CD4-positive, alpha-beta T cell (primary cell): ENCODE measurements around the gene SNCG. TPM values are rescaled to one million over a fixed set of nuclear protein-coding genes. Genes with fewer than 3 reads are reported as not detected.

ENCODE experiments used
- ATAC-seq: fragments of 200-7000 bp; cut with Tn5 transposase; one replicate; pipeline ENCODE4 v1.10.0; 2022; ENCODE audit warnings: mild to moderate bottlenecking; ENCODE audit not compliant: poor library complexity
- CTCF ChIA-PET: fragments of 350-600 bp; sonication (Branson Sonifier 250); formaldehyde crosslinking; loops from one replicate; lab custom pipeline; 2021; ENCODE audit warnings: antibody characterized with exemption, inconsistent platforms; lab: Charles Lee
- POLR2A ChIA-PET: fragments of 350-600 bp; sonication (Branson Sonifier 250); formaldehyde crosslinking; loops from one replicate; lab custom pipeline; 2021; ENCODE audit warnings: antibody characterized with exemption, inconsistent platforms; lab: Charles Lee
- DNase-seq, 14 experiments: peaks; one replicate each; pipeline ENCODE4 v3.0.0-alpha.2; 2013 to 2020; ENCODE audit warnings: mixed read lengths in 2 of 14
- H3K27ac ChIP-seq, 2 donors: one replicate each; pipeline versions ENCODE4 v1.5.1 to v1.7.0; 2013; ENCODE audit warnings: low read length in 2 of 2, low read depth in 1 of 2, mild to moderate bottlenecking in 1 of 2
- H3K27me3 ChIP-seq, 2 experiments: 1 replicate in 1 of 2; 2 replicates in 1 of 2; pipeline versions ENCODE4 v1.6.1 to v1.7.0; 2013; ENCODE audit warnings: low read length in 2 of 2, control low read depth in 1 of 2, mild to moderate bottlenecking in 1 of 2, moderate library complexity in 1 of 2; ENCODE audit not compliant: insufficient read depth in 2 of 2, control insufficient read depth in 1 of 2
- H3K36me3 ChIP-seq: one replicate; pipeline ENCODE4 v1.6.1; 2013; ENCODE audit warnings: low read length, control low read depth; ENCODE audit not compliant: insufficient read depth
- H3K4me1 ChIP-seq: one replicate; pipeline ENCODE4 v1.6.1; 2013; ENCODE audit warnings: low read length, control low read depth; ENCODE audit not compliant: insufficient read depth
- H3K4me3 ChIP-seq: one replicate; pipeline ENCODE4 v1.5.1; 2013; ENCODE audit warnings: mild to moderate bottlenecking, low read length, moderate library complexity
- H3K9me3 ChIP-seq, 2 experiments: 1 replicate in 1 of 2; 2 replicates in 1 of 2; pipeline versions ENCODE4 v1.6.1 to v1.7.0; 2013; ENCODE audit warnings: low read length in 2 of 2, mild to moderate bottlenecking in 2 of 2, control low read depth in 1 of 2, moderate library complexity in 1 of 2; ENCODE audit not compliant: control insufficient read depth in 1 of 2, insufficient read depth in 1 of 2
- H3K27ac Mint-ChIP-seq: one replicate; pipeline ENCODE4 v1.8.0; 2020; ENCODE audit warnings: mixed read lengths
- H3K27me3 Mint-ChIP-seq: one replicate; pipeline ENCODE4 v1.8.0; 2021; ENCODE audit warnings: mixed read lengths
- H3K36me3 Mint-ChIP-seq: one replicate; pipeline ENCODE4 v1.8.0; 2021; ENCODE audit warnings: low read depth, mixed read lengths
- H3K4me1 Mint-ChIP-seq: one replicate; pipeline ENCODE4 v1.8.0; 2021; ENCODE audit warnings: low read depth, mixed read lengths
- H3K4me3 Mint-ChIP-seq: one replicate; pipeline ENCODE4 v1.8.0; 2020; ENCODE audit warnings: mild to moderate bottlenecking, mixed read lengths
- H3K9me3 Mint-ChIP-seq: one replicate; pipeline ENCODE4 v1.8.0; 2020; ENCODE audit warnings: mixed read lengths
- CTCF ChIP-seq: fragments of 200-600 bp; IDR thresholded peaks from one replicate; pipeline ENCODE4 v1.8.0; 2022; ENCODE audit warnings: antibody characterized with exemption, mild to moderate bottlenecking
- intact Hi-C, 2 experiments: fragments of 100-400 bp; cut with DNase I in 1 of 2; cut with micrococcal nuclease in 1 of 2; formaldehyde crosslinking; loops; one replicate each; pipeline versions ENCODE4 v1.15.1 to v1.9.0; 2023 to 2025; cut with DNase I, micrococcal nuclease
- total RNA-seq, 174 experiments: library from RNA in 2 of 174; stranded (reverse) in 2 of 174; gene quantifications; one replicate each; pipeline ENCODE4 v1.2.3 and lab custom pipeline; 2021 to 2026

Gene SNCG
- total RNA-seq, 2 experiments from 2014 or later = not detected

- Histone ChIP-seq H3K36me3 (no peaks in the 10 kb centered on the region), H3K9me3 (no peaks in the 10 kb centered on the region), H3K27me3 (no peaks in the 10 kb centered on the region), H3K4me1 (peaks cover 5% of the 10 kb centered on the region), H3K4me3 (no peak overlapping the region), H3K27ac (no peak overlapping the region)
- ATAC-seq = no peak
- H3K36me3 Mint-ChIP-seq = no peaks in the 10 kb centered on the region
- no peaks in the 10 kb centered on the region for H3K4me1 Mint-ChIP-seq
- H3K4me3 Mint-ChIP-seq = no peak overlapping the region
- no peaks in the 10 kb centered on the region for H3K27me3 Mint-ChIP-seq
- POLR2A ChIA-PET = no interaction called here
- intact Hi-C loops = no loop called here
- CTCF ChIA-PET = interaction anchor here (2.0 kb wide), 1 partner anchor 26 kb away, joined by 5 read pairs; no protein-coding TSS in a partner anchor
- DNase-seq = no peak
- TF ChIP-seq CTCF = no peak
- no peak overlapping the region for H3K27ac Mint-ChIP-seq
- no peaks in the 10 kb centered on the region for H3K9me3 Mint-ChIP-seq
Observed at GRCh38 chr10:86940677-86941076, 17.7 kb upstream of the SNCG start.

- no peaks in the 10 kb centered on the region for H3K9me3 Mint-ChIP-seq
- no peaks in the 10 kb centered on the region for H3K36me3 Mint-ChIP-seq
- H3K4me1 ChIP-seq = peaks cover 5% of the 10 kb centered on the region
- no peak for DNase-seq
- H3K27ac ChIP-seq = no peak overlapping the region
- H3K4me1 Mint-ChIP-seq = no peaks in the 10 kb centered on the region
- no peak for TF ChIP-seq CTCF
- CTCF ChIA-PET = interaction anchor here (2.0 kb wide), 1 partner anchor 25 kb away, joined by 5 read pairs; no protein-coding TSS in a partner anchor
- H3K27me3 ChIP-seq = no peaks in the 10 kb centered on the region
- H3K4me3 ChIP-seq = no peak overlapping the region
- no peak for ATAC-seq
- intact Hi-C loops = no loop called here
- no peaks in the 10 kb centered on the region for H3K36me3 ChIP-seq
- H3K9me3 ChIP-seq = no peaks in the 10 kb centered on the region
- H3K27ac Mint-ChIP-seq = no peak overlapping the region
- POLR2A ChIA-PET = no interaction called here
- H3K4me3 Mint-ChIP-seq = no peak overlapping the region
- H3K27me3 Mint-ChIP-seq = peaks cover under 1% of the 10 kb centered on the region
Observed at GRCh38 chr10:86941426-86941825, 17.0 kb upstream of the SNCG start.

- Mint-ChIP-seq H3K4me3 (no peak overlapping the region), H3K36me3 (no peaks in the 10 kb centered on the region), H3K27me3 (peaks cover 5% of the 10 kb centered on the region), H3K27ac (no peak overlapping the region), H3K4me1 (no peaks in the 10 kb centered on the region), H3K9me3 (no peaks in the 10 kb centered on the region)
- Histone ChIP-seq H3K4me1 (peaks cover 5% of the 10 kb centered on the region), H3K9me3 (no peaks in the 10 kb centered on the region), H3K36me3 (no peaks in the 10 kb centered on the region), H3K4me3 (no peak overlapping the region), H3K27ac (no peak overlapping the region), H3K27me3 (no peaks in the 10 kb centered on the region)
- TF ChIP-seq CTCF = no peak
- peak in 1 of 14 experiments; percentile 11 for DNase-seq
- POLR2A ChIA-PET = no interaction called here
- no peak for ATAC-seq
- CTCF ChIA-PET = interaction anchor here (2.0 kb wide), 1 partner anchor 24 kb away, joined by 5 read pairs; no protein-coding TSS in a partner anchor
- intact Hi-C loops = no loop called here
Observed at GRCh38 chr10:86941991-86942421, 16.4 kb upstream of the SNCG start.
